ENCODE measurements around the gene SLX4IP.
"Not testable (repeated sequence)": the region's sequence is repeated elsewhere in the genome, so short reads cannot be mapped to it uniquely, and the experiment has no call there.

The SLX4IP gene

DNA sequence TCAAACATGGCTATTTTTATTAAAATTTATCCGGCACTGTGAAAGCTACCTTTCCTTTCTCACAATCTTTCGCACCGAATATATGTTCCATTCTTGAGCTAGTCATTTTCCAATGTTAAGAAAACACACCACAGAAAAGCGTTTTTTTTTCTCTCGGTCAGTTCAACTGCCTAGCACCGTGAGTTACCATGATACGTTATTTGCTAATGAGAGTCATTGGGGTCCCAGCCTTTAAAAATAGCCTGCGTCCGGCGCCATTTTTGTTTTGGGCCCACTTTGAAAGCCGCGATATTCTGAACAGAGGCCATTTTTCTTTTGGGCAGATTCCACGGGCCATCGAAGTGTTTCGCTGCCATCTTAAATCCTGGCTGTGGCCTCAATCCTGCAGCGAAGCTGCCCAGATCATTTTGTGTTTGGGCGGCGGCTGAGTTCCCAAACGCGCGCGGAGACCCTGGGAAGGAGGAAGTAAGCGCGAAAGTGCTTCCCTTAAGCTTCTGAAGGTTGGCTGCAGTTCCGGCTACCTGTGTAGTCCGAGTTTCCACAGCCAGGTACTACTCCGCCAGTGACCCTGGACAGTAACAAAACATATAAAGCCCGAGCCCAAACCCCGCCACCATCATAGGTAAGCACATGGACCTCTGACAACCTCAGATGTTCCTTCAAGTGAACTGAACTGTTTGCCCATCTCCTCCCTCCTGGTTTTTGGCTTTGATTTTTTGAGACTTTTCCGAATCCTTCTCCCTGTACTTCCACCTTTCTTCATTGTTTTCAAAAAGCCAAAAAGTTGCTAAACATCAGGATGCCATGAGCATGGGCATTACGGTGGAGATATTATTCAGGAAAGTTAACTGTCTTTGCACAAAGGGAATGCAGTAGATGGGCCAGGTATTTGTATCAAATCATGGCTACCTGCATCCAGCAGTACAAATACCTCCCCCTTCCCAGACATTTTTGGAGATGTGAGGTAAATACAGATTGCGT, at the start of gene SLX4IP:
SLX4IP (plus strand) TSS at position 474 of the 981 bp plus-strand sequence. CDS start 22,900 bp downstream, outside the sequence.
- DNase-seq (ENCODE audit: low read depth): peak; percentile 82

- no peak for DNase-seq (ENCODE audit: low read depth)
Observed at GRCh38 chr20:10385850-10386544, 49.1 kb upstream of the SLX4IP start.

DNA sequence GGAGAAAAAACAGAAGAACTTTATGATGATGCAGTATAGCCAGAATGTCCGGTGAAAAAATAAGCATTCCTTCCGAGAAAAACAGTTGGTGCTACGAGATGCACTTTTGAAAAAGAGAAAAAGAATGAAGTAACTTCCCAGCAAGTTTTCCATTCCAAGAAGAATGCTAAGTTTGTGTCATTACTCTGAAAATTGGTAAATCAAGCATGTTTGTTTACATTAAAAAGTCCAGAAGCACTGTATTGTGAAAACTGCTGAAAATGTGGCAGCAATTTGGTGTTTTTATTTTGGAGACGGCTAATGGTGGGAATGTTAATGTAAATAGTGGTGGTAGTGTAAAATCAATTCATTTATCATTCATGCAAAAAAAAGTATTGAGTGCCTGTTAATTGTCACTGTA, 47.4 kb upstream of the SLX4IP start:
- no peak for DNase-seq (ENCODE audit: low read depth)

DNA sequence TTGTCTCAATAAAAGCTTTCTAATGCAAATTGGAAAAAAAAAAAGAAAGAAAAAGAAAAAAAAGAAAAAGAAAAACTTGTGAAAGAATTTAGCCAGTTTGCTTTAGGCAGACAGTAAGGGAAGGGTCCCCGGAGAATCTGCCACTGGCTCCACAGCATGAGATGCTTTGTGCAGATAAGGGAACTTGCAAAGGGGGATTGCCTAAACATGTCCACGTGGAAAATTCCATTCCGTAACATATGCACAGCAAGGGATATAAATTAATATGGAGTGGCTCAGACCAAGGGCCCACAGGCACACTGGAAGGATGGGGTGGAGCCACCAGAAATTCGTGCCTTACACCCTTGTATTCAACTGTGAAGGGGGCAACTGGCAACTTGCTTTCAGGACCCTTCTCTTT, 46.5 kb upstream of the SLX4IP start:
- no peak for DNase-seq (ENCODE audit: low read depth)

GRCh38 chr20:10390709-10391108, 44.4 kb upstream of the SLX4IP start:
- DNase-seq (ENCODE audit: low read depth): no peak

GRCh38 chr20:10394752-10395151, 40.4 kb upstream of the SLX4IP start:
- DNase-seq (ENCODE audit: low read depth): not testable (repeated sequence)

GRCh38 chr20:10398834-10399369, 36.2 kb upstream of the SLX4IP start:
- DNase-seq (ENCODE audit: low read depth): no peak

DNA sequence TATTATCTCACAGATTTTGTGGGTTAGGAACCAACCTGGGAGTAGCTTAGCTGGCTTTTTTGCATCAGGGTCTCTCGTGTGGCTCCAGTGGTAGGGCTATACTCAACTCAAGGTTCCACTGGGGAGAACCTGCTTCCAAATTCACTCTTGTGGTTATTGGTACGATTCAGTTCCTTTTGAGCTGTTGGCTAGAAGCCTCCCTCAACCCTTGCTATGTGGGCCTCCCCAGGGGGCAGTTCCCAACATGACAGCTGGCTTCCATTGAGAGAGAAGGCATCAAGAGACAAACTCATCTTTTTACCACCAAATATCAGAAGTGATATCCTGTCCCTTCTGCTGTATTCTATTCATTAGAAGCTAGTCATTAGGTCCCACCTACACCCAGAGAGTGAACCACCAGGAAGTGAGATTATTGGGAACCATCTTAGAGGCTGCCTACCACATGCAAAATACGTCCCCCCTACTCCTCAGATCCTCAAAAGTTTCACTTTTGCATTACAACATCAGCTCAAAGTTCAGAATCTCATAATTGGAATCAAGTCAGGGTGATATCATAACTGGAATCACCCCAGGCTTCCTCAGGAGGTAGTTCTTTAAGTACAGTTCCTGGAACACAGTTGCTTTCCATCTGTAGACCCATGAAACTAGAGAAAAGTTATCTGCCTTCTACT, 32.0 kb upstream of the SLX4IP start:
- DNase-seq (ENCODE audit: low read depth): no peak

- no peak for DNase-seq (ENCODE audit: low read depth)
Observed at GRCh38 chr20:10404023-10404628, 31.0 kb upstream of the SLX4IP start.

DNA sequence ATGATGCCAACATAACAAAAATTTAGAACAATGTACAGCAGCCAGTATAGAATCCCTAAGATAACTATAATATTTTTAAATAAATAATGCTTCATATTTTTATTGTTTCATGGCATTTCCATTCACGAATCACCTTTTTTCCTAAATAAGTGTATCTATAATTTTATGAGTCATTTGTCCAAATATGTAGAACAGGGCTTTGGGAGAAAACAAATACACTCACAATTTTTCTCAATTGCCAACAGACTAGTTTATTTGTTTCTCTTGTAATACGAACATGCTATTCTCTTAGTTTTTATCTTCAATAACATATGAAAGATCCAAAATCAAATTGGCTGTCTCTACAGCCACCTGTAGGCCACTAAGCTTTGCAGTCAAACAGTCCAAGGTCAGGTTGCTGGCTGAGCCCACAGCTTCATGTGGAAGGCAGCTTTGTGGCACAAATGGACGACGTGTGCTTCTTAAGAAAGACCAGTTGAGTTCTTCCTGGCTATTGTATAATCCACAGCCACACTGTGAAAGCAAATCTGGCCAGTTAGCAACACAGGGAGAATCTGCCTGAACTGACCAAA, 30.1 kb upstream of the SLX4IP start:
- no peak for DNase-seq (ENCODE audit: low read depth)

DNA sequence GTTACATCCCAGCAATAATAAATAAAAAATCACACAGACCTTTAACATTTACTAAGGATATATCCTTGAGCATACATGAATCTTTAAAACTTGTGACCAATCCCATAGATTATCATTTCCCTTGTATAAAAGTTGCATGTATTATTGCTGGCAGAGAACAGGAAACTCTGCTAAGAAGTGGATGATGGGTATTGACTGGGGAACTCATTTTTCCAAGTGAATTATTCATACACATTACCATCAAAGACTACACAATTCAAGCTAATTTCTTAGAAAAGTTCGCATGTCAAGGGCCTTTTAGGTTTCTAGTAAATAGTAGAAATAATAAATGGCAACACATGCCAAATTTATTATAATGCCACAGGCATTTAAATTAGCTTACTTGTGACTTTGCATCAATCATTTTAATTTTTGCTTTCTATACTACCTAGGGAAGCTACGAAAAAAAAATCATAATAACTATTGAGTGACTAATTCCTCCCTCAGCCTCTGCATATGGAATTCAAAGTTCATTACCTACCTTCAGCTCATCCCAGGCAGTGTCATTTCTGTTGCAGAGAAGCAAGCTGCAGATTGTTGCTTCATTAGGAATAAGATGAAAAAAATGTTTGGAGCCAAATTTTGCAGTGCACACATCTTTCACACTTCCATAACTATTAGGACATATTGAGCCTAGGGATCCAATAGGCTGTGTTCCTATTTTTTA, 26.8 kb upstream of the SLX4IP start:
- DNase-seq (ENCODE audit: low read depth): no peak

- no peak for DNase-seq (ENCODE audit: low read depth)
Observed at GRCh38 chr20:10411673-10412072, 23.4 kb upstream of the SLX4IP start.

DNA sequence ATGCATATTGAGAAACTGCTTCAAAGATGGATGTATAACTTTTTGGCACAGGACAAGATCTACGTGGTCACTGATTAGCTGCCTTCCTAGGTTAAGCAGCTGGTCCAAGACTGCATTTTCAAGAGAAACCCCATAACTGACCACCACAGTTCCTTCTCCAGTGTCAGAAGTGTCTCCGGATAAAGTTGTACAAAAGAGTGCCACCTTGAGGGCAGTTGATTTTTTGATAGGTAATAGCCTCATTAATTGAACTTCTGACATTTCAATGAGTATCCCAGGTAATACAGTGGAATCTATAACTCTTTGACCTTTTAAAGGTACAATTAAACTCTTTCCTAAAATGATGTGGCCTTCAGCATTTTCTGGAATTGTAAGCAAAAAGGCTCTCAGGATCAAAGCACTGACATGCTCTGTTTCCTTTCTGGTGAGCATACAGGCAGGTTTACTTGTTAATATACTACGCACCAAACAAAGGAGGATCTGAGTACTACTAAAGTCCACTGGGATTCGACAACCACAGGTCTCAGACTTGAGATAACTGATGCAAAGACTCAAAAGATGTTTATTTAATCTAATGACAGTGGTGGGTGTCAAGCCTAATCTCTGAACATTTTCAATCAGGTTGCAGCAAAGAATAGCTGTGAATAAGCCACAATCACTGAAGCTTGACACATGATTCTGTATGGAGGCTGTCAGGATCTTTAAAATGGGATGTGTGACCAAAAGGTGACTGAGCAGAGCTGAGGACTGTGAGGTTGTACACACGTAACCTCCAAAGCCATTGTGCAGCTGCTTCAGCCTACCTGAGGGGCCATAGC, 22.3 kb upstream of the SLX4IP start:
- no peak for DNase-seq (ENCODE audit: low read depth)

DNA sequence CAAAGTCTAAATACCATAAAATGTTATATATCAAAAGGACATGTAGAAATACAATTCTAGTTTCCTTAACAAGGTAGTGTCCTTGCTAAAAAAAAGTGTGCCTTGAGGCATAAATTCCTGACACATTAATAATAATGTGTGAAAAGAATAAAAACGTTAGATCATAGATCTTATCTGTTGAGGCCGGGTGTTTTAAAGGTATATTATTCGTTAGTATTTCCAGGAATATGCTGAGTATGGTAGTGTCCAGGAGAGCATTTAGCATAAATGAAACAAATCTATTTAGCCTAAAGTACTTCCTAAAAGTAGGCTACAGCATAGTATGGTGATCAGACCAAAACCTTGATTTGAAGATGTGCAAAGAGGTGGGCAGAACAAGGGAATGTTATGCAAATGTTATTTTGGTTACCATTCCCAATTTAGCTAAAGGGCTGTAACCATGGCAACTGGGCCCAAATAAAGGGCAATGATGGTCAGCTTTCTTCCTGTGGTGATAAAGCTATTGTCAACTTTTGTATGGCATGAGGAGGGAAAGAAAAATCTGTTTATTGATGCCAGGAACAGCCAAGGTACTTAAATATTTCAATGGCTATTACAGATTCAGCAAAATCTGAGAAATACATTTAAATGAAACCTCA, 20.0 kb upstream of the SLX4IP start:
- DNase-seq (ENCODE audit: low read depth): no peak

DNA sequence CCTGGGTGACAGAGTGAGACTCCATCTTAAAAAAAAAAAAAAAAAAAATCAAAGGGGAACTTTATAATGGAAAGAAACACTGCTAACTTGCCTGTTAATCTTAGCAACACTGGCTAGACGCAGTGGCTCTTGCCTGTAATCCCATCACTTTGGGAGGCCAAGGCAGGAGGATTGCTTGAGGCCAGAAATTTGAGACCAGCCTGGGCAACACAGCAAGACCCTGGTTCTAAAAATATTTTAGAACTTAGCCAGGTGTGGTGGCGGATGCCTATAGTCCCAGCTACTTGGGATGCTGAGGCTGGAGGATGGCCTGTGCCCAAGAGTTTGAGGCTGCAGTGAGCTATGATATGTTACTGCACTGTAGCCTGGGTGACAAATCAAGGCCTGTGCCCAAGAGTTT, 17.9 kb upstream of the SLX4IP start:
- not testable (repeated sequence) for DNase-seq (ENCODE audit: low read depth)

GRCh38 chr20:10419550-10420133, 15.5 kb upstream of the SLX4IP start:
- DNase-seq (ENCODE audit: low read depth): no peak

DNA sequence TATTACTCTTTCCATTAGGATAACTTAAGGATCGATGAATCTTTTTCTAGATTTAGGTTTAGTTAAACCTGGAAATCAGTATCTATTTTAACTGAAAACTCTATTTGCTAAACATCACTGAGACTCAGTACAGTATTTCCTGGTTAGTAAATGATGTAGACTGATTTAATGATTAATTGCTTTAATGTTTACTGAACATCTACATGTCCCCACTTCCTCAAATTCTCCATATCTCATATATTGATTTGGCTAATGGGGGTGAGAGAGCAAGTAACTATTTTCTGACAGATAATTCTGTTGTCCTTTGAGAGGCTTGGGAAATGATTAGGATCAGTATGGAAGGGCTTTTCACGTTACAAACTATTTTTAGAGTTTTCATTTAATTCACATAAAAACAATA, 11.4 kb upstream of the SLX4IP start:
- DNase-seq (ENCODE audit: low read depth): no peak

GRCh38 chr20:10427060-10427692, 7.9 kb upstream of the SLX4IP start:
- no peak for DNase-seq (ENCODE audit: low read depth)

GRCh38 chr20:10428008-10428407, 7.1 kb upstream of the SLX4IP start:
- no peak for DNase-seq (ENCODE audit: low read depth)

Data from GM04503 (cell line).